ENCODE data around the gene UBR2.

Gene UBR2

DNA sequence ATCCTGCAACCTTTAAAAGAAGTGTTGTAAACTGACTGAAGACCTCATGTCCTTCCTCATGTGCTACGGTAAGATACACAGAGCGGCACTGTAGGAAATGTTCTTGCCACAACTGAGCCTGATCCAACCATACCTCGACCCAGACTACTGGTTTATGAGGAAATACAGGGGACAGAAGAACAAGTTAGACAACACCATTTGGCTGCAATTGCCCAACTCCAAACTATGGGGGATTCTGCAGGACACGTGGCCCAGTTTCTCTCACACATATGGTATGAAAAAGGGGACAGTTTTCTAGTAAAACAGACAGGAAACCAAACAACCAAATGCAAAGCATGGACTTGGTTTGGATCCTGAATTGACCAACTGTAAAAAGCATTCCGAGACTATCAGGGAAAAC lies 148.1 kb downstream of the UBR2 start:
- no peaks in the 10 kb centered on the region for H3K36me3 ChIP-seq (ENCODE audit: control insufficient read depth, insufficient read depth, low read length, severe bottlenecking)
- no peak overlapping the region for H3K4me3 ChIP-seq (ENCODE audit: low read length)
- no peak overlapping the region for H3K9ac ChIP-seq (ENCODE audit: low read length)
- H3K4me1 ChIP-seq (ENCODE audit: control insufficient read depth, insufficient read depth, low read length), result peaks cover 2% of the 10 kb centered on the region
- H3K9me3 ChIP-seq (ENCODE audit: control insufficient read depth, low read length), result peaks cover 11% of the 10 kb centered on the region
- no peaks in the 10 kb centered on the region for H3K27me3 ChIP-seq (replicated peaks; ENCODE audit: control insufficient read depth, insufficient read depth, low read length)
- DNase-seq (ENCODE audit: low read depth), result no peak

DNA sequence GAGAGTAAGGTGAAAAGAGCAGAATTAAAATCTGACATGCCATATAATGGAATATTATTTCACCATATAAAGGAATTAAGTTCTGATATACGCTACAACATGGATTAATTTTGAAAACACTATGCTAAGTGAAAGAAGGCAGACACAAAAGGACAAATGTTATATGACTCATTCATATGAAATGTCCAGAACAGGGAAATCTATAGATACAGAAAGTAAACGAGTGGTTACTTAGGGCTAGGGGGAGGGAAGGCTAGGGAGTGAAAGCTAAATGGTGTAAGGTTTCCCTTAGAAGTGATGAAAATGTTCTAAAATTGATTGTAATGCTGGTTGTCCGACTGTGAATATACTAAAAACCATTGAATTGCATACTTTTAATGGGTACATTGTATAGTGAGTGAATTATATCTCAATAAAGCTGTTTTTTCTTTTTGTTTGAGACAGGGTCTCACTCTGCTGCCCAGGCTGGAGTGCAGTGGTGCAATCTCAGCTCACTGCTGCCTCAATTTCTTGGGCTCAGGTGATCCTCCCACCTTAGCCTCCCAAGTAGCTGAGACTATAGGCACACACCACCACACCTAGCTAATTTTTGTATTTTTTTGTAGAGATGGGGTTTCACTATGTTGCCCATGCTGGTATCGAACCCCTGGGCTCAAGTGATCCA lies 150.4 kb downstream of the UBR2 start:
- Histone ChIP-seq H3K9ac (ENCODE audit: low read length) (no peak overlapping the region), H3K36me3 (ENCODE audit: control insufficient read depth, insufficient read depth, low read length, severe bottlenecking) (no peaks in the 10 kb centered on the region), H3K27me3 (replicated peaks; ENCODE audit: control insufficient read depth, insufficient read depth, low read length) (no peaks in the 10 kb centered on the region), H3K4me1 (ENCODE audit: control insufficient read depth, insufficient read depth, low read length) (peaks cover 2% of the 10 kb centered on the region), H3K9me3 (ENCODE audit: control insufficient read depth, low read length) (peaks cover 11% of the 10 kb centered on the region), H3K4me3 (ENCODE audit: low read length) (no peak overlapping the region)
- peak; percentile 45 for DNase-seq (ENCODE audit: low read depth)

DNA sequence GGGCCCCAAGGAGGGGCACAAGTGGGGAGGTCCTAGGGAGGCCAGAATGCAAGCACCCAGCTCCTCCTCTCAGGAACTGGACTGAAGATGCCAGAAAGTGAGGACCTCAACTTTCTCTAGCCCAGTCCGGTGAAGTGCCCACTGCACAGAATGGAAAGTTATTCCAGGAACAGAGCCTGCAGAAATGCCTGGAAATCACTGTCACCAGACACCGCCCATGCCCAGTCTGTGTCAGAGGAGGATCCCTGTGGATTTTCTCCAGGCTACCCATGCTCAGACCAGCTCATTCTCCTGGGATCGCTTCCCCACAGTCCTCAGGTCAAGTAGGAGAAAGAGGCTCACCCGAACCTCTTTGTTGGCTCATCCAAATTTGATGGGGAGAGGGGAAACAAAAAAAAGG lies 152.0 kb downstream of the UBR2 start:
- Histone ChIP-seq H3K9me3 (ENCODE audit: control insufficient read depth, low read length) (peaks cover 11% of the 10 kb centered on the region), H3K9ac (ENCODE audit: low read length) (no peak overlapping the region), H3K4me3 (ENCODE audit: low read length) (no peak overlapping the region), H3K27me3 (replicated peaks; ENCODE audit: control insufficient read depth, insufficient read depth, low read length) (no peaks in the 10 kb centered on the region), H3K4me1 (ENCODE audit: control insufficient read depth, insufficient read depth, low read length) (peaks cover 2% of the 10 kb centered on the region), H3K36me3 (ENCODE audit: control insufficient read depth, insufficient read depth, low read length, severe bottlenecking) (no peaks in the 10 kb centered on the region)
- DNase-seq (ENCODE audit: low read depth), result no peak

DNA sequence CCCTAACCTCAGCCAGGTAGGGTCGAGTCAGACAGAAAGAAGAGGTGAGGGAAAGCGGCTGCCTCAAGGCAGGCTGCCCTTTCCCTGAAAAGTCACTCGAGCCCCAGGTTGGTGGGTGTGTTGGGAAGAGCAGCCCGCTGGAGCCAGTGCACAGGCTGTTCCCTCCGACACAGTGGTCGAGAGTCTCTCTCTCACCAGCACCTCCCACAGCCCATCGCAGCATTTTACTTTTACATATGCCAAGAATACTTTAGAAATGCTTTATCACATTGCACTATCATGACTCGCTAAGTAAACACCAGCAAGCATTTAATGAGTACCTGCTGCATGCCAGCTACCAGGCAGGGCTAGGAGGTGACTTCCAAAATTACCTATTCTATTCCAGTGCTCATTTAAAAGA lies 156.9 kb downstream of the UBR2 start:
- Histone ChIP-seq H3K27me3 (replicated peaks; ENCODE audit: control insufficient read depth, insufficient read depth, low read length) (no peaks in the 10 kb centered on the region), H3K4me3 (ENCODE audit: low read length) (no peak overlapping the region), H3K4me1 (ENCODE audit: control insufficient read depth, insufficient read depth, low read length) (peaks cover 1% of the 10 kb centered on the region), H3K9me3 (ENCODE audit: control insufficient read depth, low read length) (no peaks in the 10 kb centered on the region), H3K36me3 (ENCODE audit: control insufficient read depth, insufficient read depth, low read length, severe bottlenecking) (no peaks in the 10 kb centered on the region), H3K9ac (ENCODE audit: low read length) (no peak overlapping the region)
- no peak for DNase-seq (ENCODE audit: low read depth)

DNA sequence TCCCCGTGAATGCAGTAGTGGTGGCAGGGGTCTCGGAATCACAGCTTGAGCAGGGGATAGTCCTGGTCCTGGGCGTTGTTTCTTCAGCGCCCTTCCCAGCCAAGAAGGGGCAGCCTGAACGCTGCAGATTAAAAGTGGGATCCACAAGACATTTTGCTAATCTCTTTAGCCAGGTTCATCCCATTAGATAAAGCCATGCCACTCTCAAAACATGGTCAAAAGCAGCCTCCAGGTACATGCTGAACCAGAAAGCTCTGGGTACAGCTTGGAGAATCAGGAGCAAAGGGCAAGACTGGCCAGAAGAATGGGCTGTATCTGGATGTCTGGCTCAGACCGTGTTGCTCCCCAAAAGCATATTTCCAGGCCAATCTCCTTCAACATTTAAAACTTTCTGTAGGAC lies 158.7 kb downstream of the UBR2 start, which contains the start of gene PRPH2:
TSS of gene PRPH2 (minus strand) at position 101 of the 400 bp plus-strand sequence. CDS start 263 bp downstream, outside the sequence.
- H3K27me3 ChIP-seq (replicated peaks; ENCODE audit: control insufficient read depth, insufficient read depth, low read length), result no peaks in the 10 kb centered on the region
- DNase-seq (ENCODE audit: low read depth), result no peak
- H3K4me3 ChIP-seq (ENCODE audit: low read length), result no peak within 1 kb of the TSS
- H3K9me3 ChIP-seq (ENCODE audit: control insufficient read depth, low read length), result no peaks in the 10 kb centered on the region
- H3K4me1 ChIP-seq (ENCODE audit: control insufficient read depth, insufficient read depth, low read length), result peaks cover 13% of the 10 kb centered on the region
- no peaks in the 10 kb centered on the region for H3K36me3 ChIP-seq (ENCODE audit: control insufficient read depth, insufficient read depth, low read length, severe bottlenecking)
- no peak within 1 kb of the TSS for H3K9ac ChIP-seq (ENCODE audit: low read length)

DNA sequence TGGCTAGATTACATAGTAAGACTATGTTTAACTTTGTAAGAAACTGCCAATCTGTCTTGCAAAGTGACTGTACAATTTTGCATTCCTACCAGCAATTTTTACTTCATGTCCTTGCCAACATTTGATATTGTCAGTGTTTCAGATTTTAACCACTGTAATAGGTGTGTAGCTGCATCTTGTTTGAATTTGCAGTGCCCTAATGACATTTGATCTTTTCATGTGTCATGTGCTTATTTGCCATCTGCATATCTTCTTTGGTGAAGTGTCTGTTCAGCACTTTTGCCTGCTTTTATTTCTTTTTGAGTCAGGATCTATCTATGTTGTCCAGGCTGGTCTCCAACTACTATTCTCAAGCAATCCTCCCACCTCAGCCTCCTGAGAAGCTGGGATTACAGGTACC lies 161.0 kb downstream of the UBR2 start:
- DNase-seq (ENCODE audit: low read depth), result no peak
- H3K4me1 ChIP-seq (ENCODE audit: control insufficient read depth, insufficient read depth, low read length), result peaks cover 13% of the 10 kb centered on the region
- H3K9me3 ChIP-seq (ENCODE audit: control insufficient read depth, low read length), result no peaks in the 10 kb centered on the region
- H3K36me3 ChIP-seq (ENCODE audit: control insufficient read depth, insufficient read depth, low read length, severe bottlenecking), result no peaks in the 10 kb centered on the region
- no peak overlapping the region for H3K9ac ChIP-seq (ENCODE audit: low read length)
- no peaks in the 10 kb centered on the region for H3K27me3 ChIP-seq (replicated peaks; ENCODE audit: control insufficient read depth, insufficient read depth, low read length)
- H3K4me3 ChIP-seq (ENCODE audit: low read length), result no peak overlapping the region

DNA sequence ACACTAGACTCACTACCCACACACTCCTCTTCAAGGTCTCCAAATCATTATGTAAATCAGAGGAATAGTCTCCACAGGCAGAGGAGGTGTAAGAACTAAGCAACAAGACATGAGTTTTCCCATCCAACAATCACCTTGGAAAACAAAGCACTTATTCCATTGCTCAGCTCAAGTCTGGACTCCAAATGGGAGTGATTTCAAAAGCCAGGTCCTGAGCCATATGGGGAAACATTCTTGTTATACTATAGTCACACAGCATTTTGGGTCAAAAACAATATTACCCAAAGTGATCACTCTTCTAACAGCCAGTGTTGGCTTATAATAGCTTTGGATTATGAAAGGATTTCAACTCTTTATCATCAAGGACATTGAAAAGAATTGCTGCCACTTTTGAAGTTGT lies 162.2 kb downstream of the UBR2 start:
- no peak for DNase-seq (ENCODE audit: low read depth)

DNA sequence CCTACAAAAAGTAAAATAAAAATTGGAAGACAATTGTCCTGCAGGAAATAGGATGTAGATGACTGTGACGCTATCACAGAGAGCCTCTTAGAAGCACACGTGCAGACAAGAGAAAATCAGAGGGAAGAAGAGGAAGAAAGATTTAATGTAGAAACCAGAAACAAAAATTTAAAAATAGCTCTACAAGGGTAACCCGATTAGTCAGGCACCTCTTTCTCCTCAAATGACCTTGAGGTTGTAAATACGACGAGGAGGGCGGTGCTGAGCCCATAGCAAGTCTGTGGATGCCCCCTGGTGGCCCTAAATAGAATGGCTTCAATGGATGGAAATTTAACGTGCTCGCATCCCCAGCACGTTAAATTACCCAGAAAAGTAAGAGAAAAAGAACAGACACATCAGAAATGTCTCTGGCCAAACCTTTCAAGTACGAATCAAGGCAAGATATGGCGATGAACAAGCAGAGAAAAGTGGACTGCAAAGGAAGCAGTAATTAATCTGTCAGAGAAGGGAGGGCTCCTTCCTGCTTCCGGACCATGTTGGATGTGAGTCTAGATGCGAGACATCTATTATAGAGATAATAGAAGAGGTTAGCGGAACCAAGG lies 162.8 kb downstream of the UBR2 start:
- H3K36me3 ChIP-seq (ENCODE audit: control insufficient read depth, insufficient read depth, low read length, severe bottlenecking), result no peaks in the 10 kb centered on the region
- no peaks in the 10 kb centered on the region for H3K9me3 ChIP-seq (ENCODE audit: control insufficient read depth, low read length)
- no peaks in the 10 kb centered on the region for H3K27me3 ChIP-seq (replicated peaks; ENCODE audit: control insufficient read depth, insufficient read depth, low read length)
- H3K4me1 ChIP-seq (ENCODE audit: control insufficient read depth, insufficient read depth, low read length), result peaks cover 13% of the 10 kb centered on the region
- H3K9ac ChIP-seq (ENCODE audit: low read length), result peak overlapping the region; percentile 81
- DNase-seq (ENCODE audit: low read depth), result peak; percentile 95
- H3K4me3 ChIP-seq (ENCODE audit: low read length), result peak overlapping the region; percentile 79

More for the DNA sequence above, 162.2 kb downstream of the UBR2 start:
- H3K4me1 ChIP-seq (ENCODE audit: control insufficient read depth, insufficient read depth, low read length), result peaks cover 13% of the 10 kb centered on the region
- no peaks in the 10 kb centered on the region for H3K9me3 ChIP-seq (ENCODE audit: control insufficient read depth, low read length)
- H3K4me3 ChIP-seq (ENCODE audit: low read length), result peak overlapping the region; percentile 79
- H3K9ac ChIP-seq (ENCODE audit: low read length), result peak overlapping the region; percentile 81
- H3K36me3 ChIP-seq (ENCODE audit: control insufficient read depth, insufficient read depth, low read length, severe bottlenecking), result no peaks in the 10 kb centered on the region
- no peaks in the 10 kb centered on the region for H3K27me3 ChIP-seq (replicated peaks; ENCODE audit: control insufficient read depth, insufficient read depth, low read length)

DNA sequence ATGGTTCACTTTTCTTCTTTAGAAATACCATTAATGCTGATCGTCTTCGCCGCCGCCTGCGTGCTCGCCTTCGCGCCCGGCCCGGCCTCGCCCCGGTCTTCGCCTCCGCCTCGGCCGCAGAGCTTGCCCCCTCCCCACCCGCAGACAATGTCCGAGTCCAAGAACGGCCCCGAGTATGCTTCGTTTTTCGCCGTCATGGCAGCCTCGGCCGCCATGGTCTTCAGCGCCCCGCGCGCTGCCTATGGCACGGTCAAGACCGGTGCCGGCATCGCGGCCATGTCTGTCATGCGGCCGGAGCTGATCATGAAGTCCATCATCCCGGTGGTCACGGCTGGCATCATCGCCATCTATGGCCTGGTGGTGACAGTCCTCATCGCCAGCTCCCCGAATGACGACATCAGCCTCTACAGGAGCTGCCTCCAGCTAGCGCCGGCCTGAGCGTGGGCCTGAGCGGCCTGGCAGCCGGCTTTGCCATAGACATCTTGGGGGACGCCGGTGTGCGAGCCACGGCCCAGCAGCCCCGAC lies 163.3 kb downstream of the UBR2 start:
- no peaks in the 10 kb centered on the region for H3K9me3 ChIP-seq (ENCODE audit: control insufficient read depth, low read length)
- no peak for DNase-seq (ENCODE audit: low read depth)
- H3K9ac ChIP-seq (ENCODE audit: low read length), result peak overlapping the region; percentile 81
- H3K4me1 ChIP-seq (ENCODE audit: control insufficient read depth, insufficient read depth, low read length), result peaks cover 13% of the 10 kb centered on the region
- peak overlapping the region; percentile 79 for H3K4me3 ChIP-seq (ENCODE audit: low read length)
- no peaks in the 10 kb centered on the region for H3K36me3 ChIP-seq (ENCODE audit: control insufficient read depth, insufficient read depth, low read length, severe bottlenecking)
- H3K27me3 ChIP-seq (replicated peaks; ENCODE audit: control insufficient read depth, insufficient read depth, low read length), result no peaks in the 10 kb centered on the region

DNA sequence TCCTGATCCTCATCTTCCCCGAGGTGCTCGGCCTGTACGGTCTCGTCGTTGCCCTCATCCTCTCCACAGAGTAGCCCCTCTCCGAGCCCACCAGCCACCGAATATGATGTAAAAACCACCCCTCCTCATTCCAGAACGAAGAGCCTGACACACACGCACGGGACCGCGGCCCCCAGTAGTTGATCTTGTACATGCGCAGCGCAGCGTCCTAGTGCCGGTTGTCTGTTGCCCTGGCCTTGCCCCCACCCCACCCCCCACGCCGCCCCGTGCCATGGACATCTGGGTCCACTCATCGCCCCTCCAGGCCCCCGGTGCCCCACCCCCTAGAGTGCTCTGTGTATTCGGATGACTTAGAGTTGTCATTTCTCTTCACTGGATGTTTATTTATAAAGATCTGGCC lies 163.8 kb downstream of the UBR2 start:
- Histone ChIP-seq H3K27me3 (replicated peaks; ENCODE audit: control insufficient read depth, insufficient read depth, low read length) (no peaks in the 10 kb centered on the region), H3K4me3 (ENCODE audit: low read length) (peak overlapping the region; percentile 79), H3K36me3 (ENCODE audit: control insufficient read depth, insufficient read depth, low read length, severe bottlenecking) (no peaks in the 10 kb centered on the region), H3K4me1 (ENCODE audit: control insufficient read depth, insufficient read depth, low read length) (peaks cover 13% of the 10 kb centered on the region), H3K9me3 (ENCODE audit: control insufficient read depth, low read length) (no peaks in the 10 kb centered on the region), H3K9ac (ENCODE audit: low read length) (peak overlapping the region; percentile 81)
- no peak for DNase-seq (ENCODE audit: low read depth)

DNA sequence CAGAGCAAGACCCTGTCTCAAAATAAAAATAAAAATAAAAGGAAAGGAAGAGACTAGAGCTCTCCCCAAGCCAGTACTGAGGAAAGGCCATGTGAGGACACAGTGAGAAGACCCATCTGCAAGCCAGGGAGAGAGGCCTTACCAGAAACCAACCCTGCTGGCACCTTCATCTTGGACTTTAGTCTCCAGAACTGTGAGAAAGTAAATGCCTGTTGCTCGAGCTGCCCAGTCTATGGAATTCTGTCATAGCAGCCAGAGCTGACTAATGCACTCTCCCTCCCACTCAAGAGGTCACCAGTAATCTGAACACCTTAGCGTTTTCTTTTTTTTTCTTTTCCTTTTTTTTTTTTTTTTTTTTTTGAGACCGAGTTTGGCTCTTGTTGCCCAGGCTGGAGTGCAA lies 165.9 kb downstream of the UBR2 start:
- Histone ChIP-seq H3K9me3 (ENCODE audit: control insufficient read depth, low read length) (no peaks in the 10 kb centered on the region), H3K4me1 (ENCODE audit: control insufficient read depth, insufficient read depth, low read length) (peaks cover 13% of the 10 kb centered on the region)
- DNase-seq (ENCODE audit: low read depth), result peak; percentile 13

More for the DNA sequence above, 165.9 kb downstream of the UBR2 start:
- Histone ChIP-seq H3K9ac (ENCODE audit: low read length) (no peak overlapping the region), H3K36me3 (ENCODE audit: control insufficient read depth, insufficient read depth, low read length, severe bottlenecking) (no peaks in the 10 kb centered on the region), H3K4me3 (ENCODE audit: low read length) (no peak overlapping the region), H3K27me3 (replicated peaks; ENCODE audit: control insufficient read depth, insufficient read depth, low read length) (no peaks in the 10 kb centered on the region)

Data from adipocyte (in vitro differentiated cells).